Fibroblast of skin of scalp (primary cell): Measurements from ENCODE around the gene DISC1.

Experiments
- DNase-seq: peaks from one replicate; pipeline ENCODE4 v3.0.0-alpha.2; 2013

DISC1 gene

DNA sequence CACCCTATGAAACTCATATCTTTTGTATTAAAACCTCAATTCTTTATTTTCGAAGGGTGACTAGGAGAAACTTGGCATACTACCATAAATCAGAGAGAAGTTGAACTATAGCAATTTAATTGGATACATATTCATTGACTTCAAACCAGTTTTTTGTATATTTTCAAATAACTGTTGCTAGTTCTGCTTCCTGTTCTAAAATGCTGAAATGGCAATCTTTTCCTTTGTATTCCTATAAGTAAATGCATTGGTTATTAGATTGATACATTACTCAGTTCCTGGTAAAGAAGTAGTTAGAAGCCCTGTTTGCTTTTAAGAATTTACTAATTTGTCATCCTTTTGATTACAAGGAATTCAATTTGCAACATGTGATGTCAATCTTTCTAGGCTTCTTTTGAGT lies 200.0 kb downstream of the DISC1 start:
- DNase-seq = no peak

DNA sequence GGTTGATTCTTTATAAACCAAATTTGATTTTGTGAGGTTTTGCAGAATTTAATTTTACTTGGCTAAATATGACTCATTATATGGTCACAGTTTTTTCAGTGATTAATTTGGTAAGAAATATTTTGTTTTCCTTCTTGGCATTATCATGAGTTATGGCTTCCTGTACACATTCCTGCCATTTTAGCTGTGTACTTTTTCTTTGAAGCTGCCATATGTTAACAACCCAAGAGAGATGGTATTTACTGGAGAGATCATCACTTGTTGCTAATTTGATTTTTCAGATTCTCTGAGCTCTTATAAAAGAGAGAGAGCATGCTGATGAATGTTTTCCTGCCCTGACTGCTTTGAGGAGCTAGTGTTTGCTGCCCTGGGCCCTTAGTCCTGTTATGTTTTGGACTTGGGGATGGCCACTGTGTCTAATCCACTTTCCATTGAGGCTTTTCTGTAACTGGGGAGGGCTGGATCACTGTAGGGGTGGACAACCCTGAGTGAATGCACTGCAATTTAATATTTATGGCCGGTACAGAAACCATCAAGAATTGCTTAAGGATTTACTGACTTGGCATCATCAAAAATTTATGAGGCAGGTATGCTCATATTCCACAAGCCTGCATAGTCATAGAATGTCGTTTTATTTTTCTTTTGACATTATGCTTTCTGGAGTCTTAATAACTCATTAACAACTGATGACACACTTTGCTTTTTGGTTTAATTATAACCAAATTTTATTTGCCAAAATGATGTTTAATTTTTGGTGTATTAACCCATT lies 200.9 kb downstream of the DISC1 start:
- DNase-seq = peak; percentile 94

DNA sequence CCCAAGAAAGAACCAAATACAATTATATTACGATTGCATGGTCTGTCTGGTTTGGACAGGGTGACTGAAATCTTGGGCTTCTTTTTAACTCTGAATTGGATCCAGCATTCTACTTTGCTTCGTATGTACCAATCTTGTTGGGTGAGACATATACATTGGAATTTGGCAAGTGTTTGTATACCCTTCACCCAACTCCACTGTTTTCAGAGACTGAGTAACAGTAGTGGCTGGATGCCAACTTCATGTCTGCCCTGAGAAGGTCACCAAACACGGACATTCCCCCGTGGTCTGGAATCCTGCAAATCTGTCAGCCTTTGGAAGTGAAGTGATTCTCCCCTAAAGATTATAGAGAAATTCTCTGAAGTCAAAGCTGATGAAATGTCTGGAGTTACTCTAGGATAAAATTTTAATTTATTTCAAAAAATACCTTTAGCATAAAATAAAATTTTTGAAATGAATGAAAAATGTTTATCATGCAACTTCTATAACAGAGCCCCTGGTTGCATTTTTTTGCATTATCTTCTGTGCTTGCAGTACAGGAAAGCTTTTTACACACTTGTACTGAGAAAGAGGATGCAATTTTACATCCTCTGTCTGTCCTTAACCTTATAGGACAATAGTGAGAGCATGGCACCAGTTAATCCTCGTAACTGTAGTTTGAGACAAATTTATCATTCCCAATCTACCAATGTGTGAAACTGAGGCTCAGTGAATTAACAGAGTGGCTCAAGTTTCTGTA lies 201.8 kb downstream of the DISC1 start:
- DNase-seq = peak; percentile 97

DNA sequence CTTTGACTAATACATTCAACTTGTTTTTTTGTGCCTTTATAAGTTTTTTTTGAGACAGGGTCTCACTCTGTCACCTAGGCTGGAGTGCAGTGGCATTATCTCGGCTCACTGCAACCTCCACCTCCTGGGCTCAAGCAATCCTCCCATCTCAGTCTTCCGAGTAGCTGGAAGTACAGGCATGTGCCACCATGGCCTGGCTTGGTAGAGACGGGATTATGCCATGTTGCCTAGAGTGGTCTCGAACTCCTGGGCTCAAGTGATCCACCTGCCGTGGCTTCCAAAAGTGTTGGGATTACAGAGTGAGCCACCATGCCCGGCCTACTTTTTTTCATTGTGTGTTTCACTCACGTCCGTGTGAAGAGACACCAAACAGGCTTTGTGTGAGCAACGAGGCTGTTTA lies 202.7 kb downstream of the DISC1 start:
- DNase-seq = no peak

DNA sequence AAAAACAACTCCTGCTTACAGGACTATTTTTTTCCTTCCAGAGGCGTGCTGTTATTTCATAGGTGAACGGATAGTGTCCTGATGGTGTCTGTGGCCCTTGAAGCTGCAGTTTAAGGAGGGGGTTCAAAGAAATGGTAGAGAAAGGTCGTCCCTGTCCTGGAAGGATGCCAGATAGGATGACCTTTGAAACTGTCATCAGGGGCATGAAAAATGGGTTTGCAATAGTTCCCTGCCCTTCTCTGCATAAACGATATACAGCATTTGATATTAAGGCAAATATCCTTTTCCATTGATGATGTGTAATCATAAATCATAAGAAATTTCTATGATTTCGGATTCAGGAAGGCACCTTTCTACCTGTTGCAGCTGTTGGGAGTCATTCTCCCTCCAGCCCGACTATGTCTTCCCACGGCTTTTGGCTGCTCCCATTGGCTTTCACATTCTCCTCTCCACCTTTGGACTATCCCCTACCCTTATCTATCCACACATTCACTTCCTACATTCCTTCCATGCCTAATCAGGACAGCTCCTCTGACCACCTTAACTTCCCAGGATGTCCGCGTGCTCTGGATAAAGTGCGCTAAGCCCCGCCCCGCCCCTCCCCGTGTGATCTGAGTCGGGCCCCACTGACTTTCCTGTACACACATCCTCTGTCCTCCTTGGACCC lies 209.8 kb downstream of the DISC1 start:
- DNase-seq = no peak

DNA sequence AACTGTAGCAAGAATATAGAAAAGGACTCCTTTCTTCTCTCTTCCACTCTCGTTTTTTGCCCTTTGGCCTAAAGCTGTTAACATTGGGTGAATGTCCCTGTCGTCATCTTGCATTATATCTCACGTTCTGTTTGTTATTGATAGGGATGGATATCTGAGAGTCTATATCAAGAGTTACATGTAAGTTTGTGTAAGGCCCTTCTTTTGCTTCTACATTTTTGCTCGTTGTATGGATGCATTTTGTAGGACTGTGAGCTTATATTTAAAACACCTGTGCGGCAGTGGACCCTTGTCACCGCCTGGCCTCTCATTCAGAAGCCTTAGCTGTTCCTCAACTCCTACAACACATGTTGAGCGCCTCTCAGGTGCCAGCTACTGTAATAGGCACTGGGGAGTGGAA lies 211.9 kb downstream of the DISC1 start:
- DNase-seq = no peak

DNA sequence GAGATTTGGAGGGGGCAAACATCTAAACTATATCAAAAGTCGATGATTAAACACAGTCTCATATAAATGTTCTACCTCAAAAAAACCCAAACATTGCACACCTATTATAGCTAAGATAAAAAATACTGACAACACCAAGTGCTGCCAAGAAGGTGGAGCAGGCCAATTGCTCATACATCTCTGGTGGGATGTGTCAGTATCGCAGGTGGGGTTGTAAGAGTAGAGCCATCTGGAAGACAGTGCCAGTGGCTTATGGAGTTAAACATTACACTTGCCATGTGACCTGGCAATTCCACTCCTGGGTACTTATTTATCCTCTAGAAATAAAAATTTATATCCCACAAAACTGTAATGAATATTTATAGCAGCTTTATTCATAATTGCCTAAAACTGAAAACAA lies 213.4 kb downstream of the DISC1 start:
- no peak for DNase-seq

DNA sequence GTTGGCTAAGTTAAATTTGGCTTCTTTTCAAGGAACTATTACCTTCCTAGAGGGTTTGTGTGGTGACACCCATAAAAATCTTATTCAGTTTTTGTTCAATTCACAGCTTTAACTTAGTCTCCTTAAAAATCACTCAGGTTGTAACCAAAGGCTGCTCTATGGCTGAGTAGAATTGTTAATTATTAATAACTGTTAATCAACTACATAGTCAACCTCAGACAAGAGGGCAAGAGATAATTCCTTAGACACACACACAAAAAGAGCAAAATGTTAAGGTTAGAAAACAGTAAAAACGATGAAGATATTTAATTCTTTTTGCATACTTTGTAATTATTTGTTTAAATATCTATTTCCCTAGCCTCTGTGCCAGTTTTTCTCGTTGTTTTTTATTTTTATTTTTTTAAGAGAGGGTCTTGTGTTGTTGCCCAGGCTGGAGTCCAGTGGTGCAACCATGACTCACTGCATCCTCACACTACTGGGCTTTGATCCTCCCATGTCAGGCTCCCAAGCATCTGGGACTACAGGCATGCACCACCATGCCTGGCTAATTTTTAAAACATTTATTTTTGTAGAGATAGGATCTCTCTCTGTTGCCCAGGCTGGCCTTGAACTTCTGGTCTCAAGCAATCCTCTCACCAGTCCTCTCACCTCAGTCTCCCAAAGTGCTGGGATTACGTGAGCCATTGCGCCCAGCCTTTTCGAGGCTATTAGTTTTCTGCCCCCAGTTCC lies 215.2 kb downstream of the DISC1 start:
- no peak for DNase-seq

DNA sequence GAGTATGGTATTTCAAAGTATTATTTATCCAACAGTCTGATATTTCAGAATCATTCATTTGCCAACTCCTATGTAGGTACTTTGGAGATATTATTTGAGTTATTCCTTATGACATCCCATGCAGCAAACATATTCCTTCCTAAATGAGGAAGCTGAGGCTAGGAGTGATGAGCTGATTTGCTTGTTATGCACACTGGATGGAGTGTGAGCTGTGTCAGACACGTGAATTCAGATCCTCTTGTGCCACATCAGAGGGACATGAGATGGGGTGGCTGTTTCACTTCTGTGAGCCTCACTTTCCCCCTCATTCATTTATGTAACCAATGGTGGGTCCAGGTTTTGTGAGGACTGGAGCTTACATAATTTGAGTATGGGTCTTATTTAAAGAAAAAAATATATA lies 215.9 kb downstream of the DISC1 start:
- DNase-seq = no peak

DNA sequence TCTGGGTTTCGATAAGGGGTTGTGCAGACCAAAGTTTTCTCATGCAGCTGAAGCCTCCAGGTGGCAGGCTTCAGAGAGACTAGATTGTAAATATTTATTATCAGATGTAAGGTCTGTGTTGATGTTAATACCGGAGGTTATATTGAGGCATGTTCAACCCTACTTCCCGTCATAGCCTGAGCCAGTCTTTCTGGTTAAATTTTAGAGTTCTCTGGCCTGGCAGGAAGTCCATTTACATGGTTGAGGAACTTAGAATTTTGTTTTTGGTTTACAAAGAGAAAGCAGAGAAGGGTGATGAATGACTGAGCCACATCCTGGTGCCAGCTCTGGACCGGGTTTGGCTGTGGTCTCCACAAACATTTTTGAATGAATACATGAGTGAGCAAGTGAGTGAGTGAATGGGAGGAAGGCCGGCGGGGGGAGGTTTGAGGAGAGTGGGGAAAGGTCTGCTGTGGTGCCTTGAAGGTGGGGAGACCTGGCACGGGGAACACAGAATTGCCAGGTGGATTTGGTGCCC lies 218.5 kb downstream of the DISC1 start:
- no peak for DNase-seq

DNA sequence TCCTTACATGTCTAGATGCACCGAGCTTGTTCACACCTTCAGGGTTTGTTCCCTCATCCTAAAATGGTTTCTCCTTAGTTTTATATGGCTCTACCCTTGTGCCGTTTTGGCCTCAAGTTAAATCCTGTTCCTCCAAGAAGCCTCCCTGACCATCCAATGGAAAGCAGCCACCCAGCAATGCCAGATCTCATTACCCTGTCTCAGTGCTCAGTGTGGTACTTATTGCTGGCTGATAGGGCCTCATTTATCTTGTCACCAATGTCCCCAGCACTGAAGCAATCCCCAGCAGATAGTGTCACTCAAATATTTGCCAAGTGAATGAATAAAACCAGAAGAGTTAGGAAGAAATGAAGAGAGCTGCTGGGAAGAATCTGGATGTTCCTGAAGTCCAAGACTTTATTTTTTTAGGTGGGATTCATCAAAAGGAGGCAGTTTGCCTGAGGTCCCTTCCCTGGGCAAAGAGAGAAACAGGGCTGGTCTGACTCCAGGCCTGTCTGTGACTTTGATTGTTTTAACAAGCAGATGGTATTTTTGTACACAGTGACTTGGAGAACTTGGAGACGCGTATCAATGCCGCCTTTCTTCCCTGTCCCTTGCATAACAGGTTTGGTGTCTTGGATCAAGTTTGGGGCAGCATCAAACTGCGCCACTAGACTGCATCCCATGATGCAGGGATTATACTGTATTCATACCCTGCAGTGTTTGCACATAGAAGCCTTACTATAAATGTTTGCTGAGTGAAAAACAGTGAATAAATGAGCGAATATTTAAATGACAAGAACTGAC lies 221.2 kb downstream of the DISC1 start:
- no peak for DNase-seq

DNA sequence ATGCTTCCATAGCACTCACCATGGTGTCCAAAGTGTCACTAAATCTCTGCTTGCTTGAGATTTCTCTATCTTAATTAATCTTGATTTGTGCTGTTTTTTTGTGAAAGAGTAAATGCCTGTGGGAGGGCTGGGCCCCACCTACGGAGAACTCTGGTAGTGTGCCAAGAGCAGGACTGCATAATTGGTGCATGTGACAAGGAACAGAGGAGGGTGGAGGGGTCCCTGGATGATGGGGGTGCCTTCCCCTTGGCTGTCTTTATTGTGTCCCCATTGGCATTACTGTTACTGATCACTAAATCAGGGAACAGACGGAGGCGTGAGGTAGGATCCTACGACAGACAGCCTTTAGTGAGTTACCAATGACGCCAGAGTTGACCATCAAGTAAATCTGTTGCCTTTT lies 223.4 kb downstream of the DISC1 start:
- DNase-seq = no peak

DNA sequence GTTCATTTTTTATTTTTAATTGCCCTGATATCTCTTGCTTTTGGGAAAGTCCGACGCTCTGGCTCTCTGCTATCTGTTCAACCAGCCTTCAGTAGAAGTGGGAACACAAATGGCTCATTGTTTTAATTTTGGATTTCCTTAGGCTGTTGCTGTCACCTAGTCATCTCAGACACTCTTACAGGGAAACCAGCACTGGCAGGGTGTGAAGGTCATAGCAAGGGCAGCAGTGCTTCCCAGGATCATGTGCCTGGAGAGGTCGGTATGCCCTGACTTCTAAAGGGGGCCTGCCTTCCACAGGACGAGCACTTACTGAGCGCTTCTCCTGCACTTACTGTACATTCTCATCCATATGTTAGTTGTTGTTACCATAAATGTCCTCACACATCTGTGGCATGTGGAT lies 224.2 kb downstream of the DISC1 start:
- no peak for DNase-seq

DNA sequence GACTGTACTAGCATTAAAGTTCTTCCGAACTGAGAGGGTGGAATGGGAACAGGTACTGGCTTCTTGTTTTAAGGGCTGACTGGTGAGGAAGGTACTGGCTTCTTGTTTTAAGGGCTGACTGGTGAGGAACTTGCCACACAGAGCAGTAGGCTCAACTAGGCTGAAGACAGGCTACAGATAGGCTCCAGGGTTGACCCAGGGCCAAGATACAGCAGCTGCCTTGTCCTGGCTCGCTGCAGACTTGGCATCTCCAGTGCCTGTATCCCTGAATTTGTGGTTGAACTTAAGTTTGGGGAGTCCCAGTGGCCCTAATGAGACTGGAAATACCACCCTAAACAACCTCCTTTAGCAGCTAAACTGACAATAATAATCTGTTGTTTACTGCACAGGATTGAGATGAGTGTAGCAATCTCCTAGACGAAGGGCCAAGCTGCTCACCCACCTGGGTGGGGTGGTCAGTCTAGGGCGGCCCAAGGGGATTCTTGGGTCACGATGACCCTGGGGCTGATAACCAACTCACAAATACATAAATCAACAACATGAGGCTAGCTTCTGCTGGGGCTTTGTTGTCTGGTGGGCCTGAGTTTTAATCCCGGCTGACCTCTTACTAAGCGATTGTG lies 227.1 kb downstream of the DISC1 start:
- DNase-seq = no peak

DNA sequence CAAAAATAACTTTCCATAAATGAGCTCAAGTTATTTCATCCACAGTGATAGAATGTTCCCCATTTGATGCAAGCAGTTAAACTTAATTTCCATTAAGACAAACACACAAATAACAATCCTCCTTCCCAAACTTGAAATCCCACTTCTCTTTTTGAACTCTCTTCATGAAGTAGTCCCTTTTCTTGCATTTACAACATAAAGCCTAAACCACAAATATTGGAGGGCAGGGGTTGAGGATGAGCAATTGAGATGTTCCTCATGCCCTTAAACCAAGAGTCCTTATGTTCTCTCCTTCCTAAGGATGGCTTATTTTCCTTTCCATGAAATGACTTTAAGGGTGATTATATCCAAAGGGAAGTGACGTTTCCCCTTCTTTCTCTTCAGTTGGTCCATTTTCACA lies 228.8 kb downstream of the DISC1 start:
- DNase-seq = no peak

DNA sequence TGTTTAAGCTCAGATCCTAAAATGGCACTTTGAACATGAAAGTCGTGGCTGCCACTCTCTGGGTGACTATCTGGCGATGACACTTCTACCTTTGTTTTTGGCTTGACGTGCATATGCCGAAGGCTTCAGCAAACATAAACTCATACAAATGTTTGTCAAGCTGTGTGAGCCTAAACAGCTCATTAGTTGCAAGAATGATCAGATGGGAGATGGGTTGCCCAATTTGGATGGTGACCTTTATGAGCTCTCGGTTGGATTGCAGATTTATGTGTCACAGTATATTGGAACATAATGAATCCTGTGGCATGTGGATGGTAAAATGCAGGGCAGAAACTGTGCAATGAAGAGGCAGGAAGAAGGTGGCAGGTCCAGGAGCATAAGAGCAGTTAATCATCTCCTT lies 229.3 kb downstream of the DISC1 start:
- DNase-seq = no peak

DNA sequence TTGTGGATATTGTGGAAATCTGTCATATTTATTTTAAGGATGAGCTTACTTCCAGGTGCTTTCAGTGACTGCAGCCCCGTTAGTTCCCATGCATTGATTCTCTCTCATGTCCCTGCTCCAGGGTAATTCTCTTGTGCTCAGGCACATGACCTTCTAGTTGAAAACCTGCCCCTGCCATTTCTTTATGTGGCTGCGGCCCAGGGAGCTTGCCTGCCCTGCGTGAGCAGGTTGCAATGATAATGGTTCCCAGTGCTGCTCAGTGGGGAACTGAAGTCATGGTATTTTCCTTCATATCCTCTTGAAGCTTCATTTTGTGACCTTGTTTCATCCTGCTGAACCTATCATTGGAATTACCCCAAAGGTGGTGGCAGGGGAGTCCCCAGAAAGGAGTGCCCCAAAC lies 229.8 kb downstream of the DISC1 start:
- no peak for DNase-seq

DNA sequence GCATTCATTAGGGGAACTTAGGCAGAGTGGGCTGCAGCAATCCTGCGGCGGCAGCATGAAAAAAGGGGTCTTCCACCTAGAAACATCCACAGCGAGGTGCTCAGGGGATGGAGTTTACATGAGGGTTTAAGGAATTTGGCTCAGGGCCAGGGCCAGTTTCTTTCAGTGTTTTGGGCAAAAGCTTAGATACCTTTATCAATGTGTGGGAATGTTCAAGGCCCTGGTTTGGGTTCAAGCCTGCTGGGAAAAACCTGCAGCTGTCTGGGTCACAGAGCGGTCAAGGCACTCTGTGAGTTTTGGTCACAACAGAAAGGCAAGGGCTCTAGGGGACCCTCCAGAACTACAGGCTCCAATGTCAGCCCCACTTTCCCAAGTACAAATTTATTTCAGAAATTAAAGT lies 230.3 kb downstream of the DISC1 start:
- DNase-seq = no peak

DNA sequence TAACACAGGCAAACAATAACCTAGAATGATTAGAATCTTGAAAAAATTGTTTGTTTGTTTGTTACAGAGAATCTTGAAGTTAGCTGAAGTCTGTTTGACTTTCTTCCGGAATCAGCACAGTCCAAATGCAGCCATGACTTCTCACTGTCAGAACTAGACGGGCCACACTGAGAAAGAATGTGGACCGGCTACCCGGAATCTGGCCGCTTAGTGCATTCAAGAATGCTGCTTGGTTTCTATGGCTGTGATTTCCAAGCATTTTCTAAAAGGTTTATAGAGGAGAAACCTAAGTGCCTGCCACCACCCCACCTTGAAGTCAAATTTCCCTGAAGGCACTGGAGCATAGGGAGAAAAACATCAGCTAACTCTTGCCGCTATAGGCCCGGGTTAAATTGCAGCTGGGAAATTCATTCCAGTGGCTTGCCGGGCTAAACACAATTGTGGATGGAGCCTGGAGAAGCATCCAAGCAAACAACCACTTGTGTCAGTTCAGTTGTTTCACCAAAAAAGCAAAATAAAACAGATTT lies 231.1 kb downstream of the DISC1 start:
- no peak for DNase-seq

DNA sequence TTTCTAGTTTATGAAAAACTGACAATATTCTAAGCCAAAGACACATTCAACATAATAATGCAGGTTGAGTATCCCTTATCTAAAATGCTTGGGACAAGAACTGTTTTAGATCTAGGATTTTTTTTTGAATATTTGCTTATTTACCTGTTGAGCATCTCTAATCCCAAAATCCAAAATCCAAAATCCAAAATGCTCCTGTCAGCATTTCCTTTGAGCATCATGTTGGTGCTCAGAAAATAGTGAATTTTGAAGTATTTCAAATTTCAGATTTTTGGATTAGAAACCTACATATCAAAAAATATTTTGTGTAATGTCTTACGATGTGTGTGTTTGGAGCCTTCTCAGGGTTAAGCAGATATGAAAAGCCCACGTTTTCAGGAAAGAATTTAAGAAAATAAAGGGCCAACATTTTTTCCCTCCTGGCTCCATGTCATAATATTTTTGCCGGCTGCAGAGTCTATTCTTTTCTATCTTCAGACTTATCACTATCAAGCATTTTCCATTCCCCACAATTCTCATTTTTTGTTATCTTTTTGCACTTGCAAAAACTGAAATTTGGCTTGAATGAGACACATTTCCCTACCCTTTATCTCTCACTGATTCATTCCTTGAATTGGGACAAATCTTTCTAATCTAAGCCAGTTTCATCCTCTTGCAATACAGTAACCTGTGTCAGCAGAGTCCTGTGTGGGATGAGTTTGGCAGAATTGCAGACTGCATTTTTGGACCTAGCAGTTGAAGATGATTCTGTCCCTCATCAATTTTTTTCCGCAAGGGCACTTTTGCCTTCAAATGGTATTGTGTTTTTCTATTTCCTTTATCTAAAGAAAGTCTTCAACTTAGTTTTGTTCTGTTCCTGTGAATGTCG lies 233.9 kb downstream of the DISC1 start:
- no peak for DNase-seq
